GM10266 (cell line): ENCODE measurements around the gene VAV3.

Experiments
- DNase-seq: peaks from one replicate; pipeline ENCODE4 v3.0.0; 2012; ENCODE audit errors: extremely low spot score
- CTCF ChIP-seq: IDR thresholded peaks from 2 replicates; pipeline ENCODE4 v1.5.1; 2012; ENCODE audit warnings: mild to moderate bottlenecking, low read depth; ENCODE audit not compliant: control insufficient read depth, insufficient read depth; ENCODE audit errors: missing control alignments

Gene VAV3

DNA sequence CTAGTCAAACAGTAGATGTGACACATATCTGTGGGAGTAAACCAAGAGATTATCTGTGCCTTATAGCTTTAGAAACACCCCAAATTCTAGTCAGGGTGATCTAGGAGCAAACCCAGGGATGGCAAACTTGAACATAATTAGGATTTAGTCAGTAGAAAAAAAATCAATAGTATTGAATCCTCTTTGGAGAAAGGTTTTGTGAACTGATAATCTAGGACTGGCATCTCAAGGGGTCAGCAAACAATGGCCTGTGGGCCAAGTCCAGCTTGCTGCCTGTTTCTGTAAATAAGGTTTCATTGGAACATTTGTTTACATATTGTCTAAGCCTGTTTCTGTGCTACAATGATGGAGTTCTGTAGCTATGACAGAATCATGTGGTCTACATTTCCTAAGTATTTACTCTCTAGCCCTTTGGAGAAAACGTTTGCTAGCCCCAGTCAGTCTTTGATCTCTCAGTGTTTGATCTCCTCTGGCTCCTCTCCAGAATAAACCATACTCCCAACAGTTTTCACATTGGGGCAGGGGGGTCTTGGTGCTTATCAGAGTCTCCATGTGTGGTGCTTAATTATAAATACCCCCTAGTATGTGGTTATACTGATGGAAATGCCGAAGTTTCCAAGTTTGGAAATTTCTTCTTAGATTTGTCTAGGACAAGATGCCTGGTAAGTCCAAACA lies 438.3 kb downstream of the VAV3 start:
- TF ChIP-seq CTCF: no peak
- no peak for DNase-seq

- no peak for TF ChIP-seq CTCF
- no peak for DNase-seq
Observed at GRCh38 chr1:107525961-107526360, 439.0 kb downstream of the VAV3 start.

DNA sequence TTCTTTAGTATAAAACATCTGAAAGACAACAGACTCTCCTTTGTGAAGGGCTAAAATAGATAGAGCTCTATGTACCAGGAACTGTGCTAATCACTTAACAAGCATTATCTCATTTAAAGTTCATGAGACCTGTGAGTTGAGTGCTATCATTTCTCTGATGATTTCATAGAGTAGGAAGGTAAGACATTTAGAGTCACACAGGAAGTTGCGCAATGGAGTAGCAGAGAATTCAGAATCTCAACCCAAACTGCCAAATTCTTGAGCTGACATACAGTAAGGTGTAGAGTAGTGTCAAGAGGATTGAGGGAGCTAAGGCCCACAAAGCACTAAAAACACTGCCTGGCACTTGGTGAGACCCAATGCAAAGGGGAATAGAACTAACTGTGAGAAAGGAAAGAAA lies 439.8 kb downstream of the VAV3 start:
- no peak for DNase-seq
- TF ChIP-seq CTCF: no peak

DNA sequence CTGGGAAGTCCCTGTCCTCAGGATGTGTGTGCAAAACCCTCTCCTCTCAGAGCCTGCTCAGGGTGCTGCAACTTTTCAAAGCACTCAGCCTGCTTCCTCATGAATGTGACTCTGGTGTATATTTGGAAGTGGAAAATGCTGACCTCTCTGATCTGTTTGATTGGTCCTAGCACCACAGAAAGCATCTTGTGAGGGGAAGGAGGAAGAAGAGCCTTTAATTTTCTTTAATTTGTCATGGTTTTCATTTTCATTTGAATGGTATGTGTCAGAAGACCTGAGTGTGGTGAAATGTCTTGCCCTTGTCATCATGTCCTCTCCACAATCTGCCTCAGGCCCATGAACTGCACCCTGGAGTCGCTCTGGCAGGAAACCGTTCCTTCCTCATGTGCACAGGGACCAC lies 440.7 kb downstream of the VAV3 start:
- TF ChIP-seq CTCF: no peak
- no peak for DNase-seq

- no peak for TF ChIP-seq CTCF
- no peak for DNase-seq
Observed at GRCh38 chr1:107523736-107524135, 441.2 kb downstream of the VAV3 start.

- DNase-seq: no peak
- no peak for TF ChIP-seq CTCF
Observed at GRCh38 chr1:107523061-107523460, 441.9 kb downstream of the VAV3 start.
